ENCODE data around the gene NPR3. TPM values are rescaled to one million over a fixed set of nuclear protein-coding genes. Genes with fewer than 3 reads are reported as not detected.
"Not testable (repeated sequence)": the region's sequence is repeated elsewhere in the genome, so short reads cannot be mapped to it uniquely, and the experiment has no call there.

Gene NPR3
- total RNA-seq, 1 experiment from 2014 or later = 15.0 TPM

GRCh38 chr5:32785611-32786254, 74.6 kb downstream of the NPR3 start:
- Histone ChIP-seq H3K27me3 (replicated peaks) (no peaks in the 10 kb centered on the region), H3K4me1 (replicated peaks) (peaks cover 40% of the 10 kb centered on the region), H3K36me3 (no peaks in the 10 kb centered on the region), H3K27ac (peak overlapping the region; percentile 48), H3K4me3 (no peak overlapping the region), H3K9me3 (replicated peaks) (no peaks in the 10 kb centered on the region)
- DNase-seq (ENCODE audit: low read depth in 1 of 2, low spot score in 2 of 2) = peak; percentile 66 to 83

- no peaks in the 10 kb centered on the region for H3K36me3 ChIP-seq
Observed at GRCh38 chr5:32786311-32786710, 75.2 kb downstream of the NPR3 start.

GRCh38 chr5:32790411-32790951, 79.4 kb downstream of the NPR3 start:
- Histone ChIP-seq H3K36me3 (no peaks in the 10 kb centered on the region), H3K4me3 (no peak overlapping the region), H3K4me1 (replicated peaks) (peaks cover 40% of the 10 kb centered on the region), H3K27me3 (replicated peaks) (no peaks in the 10 kb centered on the region), H3K9me3 (replicated peaks) (no peaks in the 10 kb centered on the region), H3K27ac (peak overlapping the region; percentile 83)
- peak; percentile 49 to 60 for DNase-seq (ENCODE audit: low read depth in 1 of 2, low spot score in 2 of 2)

More at GRCh38 chr5:32786311-32786710, 75.2 kb downstream of the NPR3 start:
- Histone ChIP-seq H3K27me3 (replicated peaks) (no peaks in the 10 kb centered on the region), H3K4me1 (replicated peaks) (peaks cover 42% of the 10 kb centered on the region), H3K9me3 (replicated peaks) (no peaks in the 10 kb centered on the region), H3K4me3 (no peak overlapping the region), H3K27ac (peak overlapping the region; percentile 48)
- no peak for DNase-seq (ENCODE audit: low read depth in 1 of 2, low spot score in 2 of 2)

GRCh38 chr5:32791536-32792243, 80.6 kb downstream of the NPR3 start:
- Histone ChIP-seq H3K4me3 (no peak overlapping the region), H3K9me3 (replicated peaks) (no peaks in the 10 kb centered on the region), H3K4me1 (replicated peaks) (peaks cover 28% of the 10 kb centered on the region), H3K36me3 (no peaks in the 10 kb centered on the region), H3K27me3 (replicated peaks) (no peaks in the 10 kb centered on the region), H3K27ac (peak overlapping the region; percentile 83)
- peak in 1 of 2 experiments; percentile 57 for DNase-seq (ENCODE audit: low read depth in 1 of 2, low spot score in 2 of 2)

- Histone ChIP-seq H3K27ac (no peak overlapping the region), H3K4me1 (replicated peaks) (peaks cover 28% of the 10 kb centered on the region), H3K9me3 (replicated peaks) (no peaks in the 10 kb centered on the region), H3K4me3 (no peak overlapping the region), H3K27me3 (replicated peaks) (no peaks in the 10 kb centered on the region), H3K36me3 (no peaks in the 10 kb centered on the region)
- DNase-seq (ENCODE audit: low read depth in 1 of 2, low spot score in 2 of 2) = peak in 1 of 2 experiments; percentile 11
Observed at GRCh38 chr5:32794086-32794485, 83.0 kb downstream of the NPR3 start.

- H3K9me3 ChIP-seq (replicated peaks) = no peaks in the 10 kb centered on the region
- no peak overlapping the region for H3K4me3 ChIP-seq
- peaks cover 6% of the 10 kb centered on the region; the same call in 1 of the 2 replicates for H3K4me1 ChIP-seq (replicated peaks)
- DNase-seq (ENCODE audit: low read depth in 1 of 2, low spot score in 2 of 2) = no peak
- no peaks in the 10 kb centered on the region for H3K27me3 ChIP-seq (replicated peaks)
- H3K27ac ChIP-seq = no peak overlapping the region
- H3K36me3 ChIP-seq = no peaks in the 10 kb centered on the region
Observed at GRCh38 chr5:32802764-32803163, 91.6 kb downstream of the NPR3 start.

- Histone ChIP-seq H3K4me3 (no peak overlapping the region), H3K27me3 (replicated peaks) (no peaks in the 10 kb centered on the region), H3K4me1 (replicated peaks) (peaks cover 6% of the 10 kb centered on the region; the same call in 1 of the 2 replicates), H3K27ac (no peak overlapping the region), H3K36me3 (no peaks in the 10 kb centered on the region), H3K9me3 (replicated peaks) (no peaks in the 10 kb centered on the region)
- no peak for DNase-seq (ENCODE audit: low read depth in 1 of 2, low spot score in 2 of 2)
Observed at GRCh38 chr5:32803656-32804055, 92.5 kb downstream of the NPR3 start.

- not testable (repeated sequence) for H3K27me3 ChIP-seq (replicated peaks); H3K9me3 ChIP-seq (replicated peaks); H3K36me3 ChIP-seq; DNase-seq (ENCODE audit: low read depth in 1 of 2, low spot score in 2 of 2); H3K4me1 ChIP-seq (replicated peaks); H3K4me3 ChIP-seq
- peak overlapping the region; percentile 68; the same call in 1 of the 2 replicates for H3K27ac ChIP-seq
Observed at GRCh38 chr5:32805462-32805861, 94.3 kb downstream of the NPR3 start.

GRCh38 chr5:32805971-32806638, 95.0 kb downstream of the NPR3 start:
- Histone ChIP-seq H3K9me3 (replicated peaks) (no peaks in the 10 kb centered on the region), H3K4me1 (replicated peaks) (peaks cover 6% of the 10 kb centered on the region; the same call in 1 of the 2 replicates), H3K27me3 (replicated peaks) (no peaks in the 10 kb centered on the region), H3K36me3 (no peaks in the 10 kb centered on the region), H3K27ac (peak overlapping the region; percentile 68), H3K4me3 (no peak overlapping the region)
- peak in 1 of 2 experiments; percentile 44 for DNase-seq (ENCODE audit: low read depth in 1 of 2, low spot score in 2 of 2)

GRCh38 chr5:32808783-32809182, 97.7 kb downstream of the NPR3 start:
- H3K36me3 ChIP-seq = no peaks in the 10 kb centered on the region
- DNase-seq (ENCODE audit: low read depth in 1 of 2, low spot score in 2 of 2) = no peak
- no peak overlapping the region for H3K27ac ChIP-seq
- no peaks in the 10 kb centered on the region for H3K27me3 ChIP-seq (replicated peaks)
- peaks cover 6% of the 10 kb centered on the region; the same call in 1 of the 2 replicates for H3K4me1 ChIP-seq (replicated peaks)
- H3K9me3 ChIP-seq (replicated peaks) = no peaks in the 10 kb centered on the region
- no peak overlapping the region for H3K4me3 ChIP-seq

GRCh38 chr5:32810804-32811203, 99.7 kb downstream of the NPR3 start:
- no peaks in the 10 kb centered on the region for H3K36me3 ChIP-seq

GRCh38 chr5:32812399-32812798, 101.3 kb downstream of the NPR3 start:
- H3K27ac ChIP-seq = no peak overlapping the region
- H3K36me3 ChIP-seq = no peaks in the 10 kb centered on the region
- H3K9me3 ChIP-seq (replicated peaks) = no peaks in the 10 kb centered on the region
- no peaks in the 10 kb centered on the region for H3K4me1 ChIP-seq (replicated peaks)
- H3K4me3 ChIP-seq = no peak overlapping the region
- DNase-seq (ENCODE audit: low read depth in 1 of 2, low spot score in 2 of 2) = no peak
- H3K27me3 ChIP-seq (replicated peaks) = no peaks in the 10 kb centered on the region

More at GRCh38 chr5:32810804-32811203, 99.7 kb downstream of the NPR3 start:
- Histone ChIP-seq H3K9me3 (replicated peaks) (no peaks in the 10 kb centered on the region), H3K27me3 (replicated peaks) (no peaks in the 10 kb centered on the region), H3K4me3 (no peak overlapping the region), H3K4me1 (replicated peaks) (peaks cover 6% of the 10 kb centered on the region; the same call in 1 of the 2 replicates), H3K27ac (no peak overlapping the region)
- DNase-seq (ENCODE audit: low read depth in 1 of 2, low spot score in 2 of 2) = no peak

- no peaks in the 10 kb centered on the region for H3K36me3 ChIP-seq
- H3K27me3 ChIP-seq (replicated peaks) = no peaks in the 10 kb centered on the region
- H3K27ac ChIP-seq = no peak overlapping the region
- H3K4me3 ChIP-seq = no peak overlapping the region
- no peaks in the 10 kb centered on the region for H3K9me3 ChIP-seq (replicated peaks)
- no peaks in the 10 kb centered on the region for H3K4me1 ChIP-seq (replicated peaks)
- DNase-seq (ENCODE audit: low read depth in 1 of 2, low spot score in 2 of 2) = no peak
Observed at GRCh38 chr5:32814141-32814540, 103.0 kb downstream of the NPR3 start.

Measured in SJSA1 (cell line).